H1 (cell line): ENCODE data around the gene KDR. TPM values are rescaled to one million over a fixed set of nuclear protein-coding genes. Genes with fewer than 3 reads are reported as not detected.

ENCODE experiments used
- BCL11A ChIP-seq, 2 experiments: IDR thresholded peaks; one replicate each; pipeline ENCODE4 v1.6.1; 2011; ENCODE audit warnings: low read depth in 2 of 2, low read length in 2 of 2, mild to moderate bottlenecking in 2 of 2
- CBX5 ChIP-seq: fragments of 300-800, 300-1000 bp; sonication (generic); IDR thresholded peaks from 2 replicates; pipeline ENCODE4 v1.7.1; 2016; ENCODE audit warnings: antibody characterized with exemption, low read length, low read depth
- CHD2 ChIP-seq: IDR thresholded peaks from 2 replicates; pipeline ENCODE4 v1.6.1; 2012; ENCODE audit warnings: low read length, improper control_type of control experiment
- CREB1 ChIP-seq: IDR thresholded peaks from 2 replicates; pipeline ENCODE4 v1.6.1; 2012; ENCODE audit warnings: inconsistent platforms
- CTBP2 ChIP-seq: IDR thresholded peaks from 2 replicates; pipeline ENCODE4 v1.7.0; 2011; ENCODE audit warnings: borderline replicate concordance, mild to moderate bottlenecking, moderate library complexity, mixed read lengths, low read length; ENCODE audit not compliant: insufficient read depth, insufficient read length
- EZH2 ChIP-seq: fragments of 200-600 bp; sonication (generic); IDR thresholded peaks from 2 replicates; pipeline ENCODE4 v1.7.1; 2012; ENCODE audit warnings: low read depth, mild to moderate bottlenecking, moderate library complexity, low read length, inconsistent platforms; ENCODE audit not compliant: severe bottlenecking
- FOSL1 ChIP-seq: IDR thresholded peaks from 2 replicates; pipeline ENCODE4 v1.6.1; 2011; ENCODE audit warnings: mild to moderate bottlenecking, low read depth, low read length, moderate library complexity; ENCODE audit not compliant: insufficient read depth
- GTF2F1 ChIP-seq: IDR thresholded peaks from 2 replicates; pipeline ENCODE4 v1.6.1; 2012; ENCODE audit warnings: low read depth, low read length, improper control_type of control experiment, borderline replicate concordance
- POLR2A ChIP-seq, 2 experiments: IDR thresholded peaks; 1 replicate in 1 of 2; 2 replicates in 1 of 2; pipeline ENCODE4 v1.6.1; 2011; ENCODE audit warnings: low read depth in 2 of 2, low read length in 2 of 2, mild to moderate bottlenecking in 2 of 2; ENCODE audit errors: control extremely low read depth in 1 of 2
- SIX5 ChIP-seq: IDR thresholded peaks from 2 replicates; pipeline ENCODE4 v1.6.1; 2011; ENCODE audit warnings: mild to moderate bottlenecking, low read depth, low read length
- SP4 ChIP-seq: IDR thresholded peaks from 2 replicates; pipeline ENCODE4 v1.6.1; 2012; ENCODE audit warnings: low read length, inconsistent platforms
- TAF7 ChIP-seq: optimal IDR thresholded peaks from 2 replicates; pipeline ENCODE3; 2011; ENCODE audit warnings: low read depth, mild to moderate bottlenecking, inconsistent platforms, low read length, moderate library complexity, borderline replicate concordance
- polyA plus RNA-seq, 7 experiments: library from polyadenylated mRNA; depleted of rRNA in 3 of 7; stranded (reverse) in 5 of 7; unstranded in 2 of 7; fragments of >200 nt in 5 of 7; fragments of 200-250 nt in 2 of 7; gene quantifications; 1 replicate in 5 of 7; 2 replicates in 1 of 7; 4 replicates in 1 of 7; pipeline versions ENCODE4 v1.2.1 to v1.2.3, GENCODE V29; 2011 to 2013; ENCODE audit warnings: missing spikeins in 2 of 7, mixed read lengths in 2 of 7
- total RNA-seq: library from RNA; stranded (reverse); fragmentation: NEBNext Ultra II Directional; extraction: Animal tissue kit (Norgen Biotek cat#: 25700); gene quantifications from 2 replicates; pipeline ENCODE4 v1.2.1, GENCODE V29; 2021
- TF ChIP-seq, protein P1 (sequence below): fragments of 300-600 bp; sonication (generic); IDR thresholded peaks from 2 replicates; pipeline ENCODE4 v1.7.1; 2012; ENCODE audit warnings: low read length, moderate library complexity, mild to moderate bottlenecking, inconsistent platforms; ENCODE audit not compliant: insufficient replicate concordance

The KDR gene
- total and polyA plus RNA-seq, 2 of the 8 experiments (the other 6 are each of a cell fraction or from before 2014, with no cell fraction given): 69.3 to 106 TPM

DNA sequence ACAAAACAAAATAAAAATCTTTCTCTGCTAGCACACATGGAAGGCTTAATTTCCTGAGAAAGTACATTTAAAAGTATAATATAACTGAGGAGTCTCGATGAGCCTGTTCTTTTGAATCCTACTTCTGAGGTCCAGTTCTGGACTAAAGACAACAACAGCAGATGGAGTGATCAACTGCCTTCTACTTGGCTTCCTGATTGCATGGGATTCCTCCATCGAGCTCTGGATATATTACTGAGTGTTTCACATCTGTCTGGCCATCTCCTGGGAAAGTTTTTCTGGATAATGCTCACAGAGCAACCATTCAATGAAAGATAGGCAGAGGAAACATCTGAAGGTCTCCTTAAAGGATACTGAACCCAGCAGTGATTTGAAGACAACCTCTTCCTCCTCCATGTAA lies 42.6 kb downstream of the KDR start (continued):
- TF ChIP-seq, protein P1, sequence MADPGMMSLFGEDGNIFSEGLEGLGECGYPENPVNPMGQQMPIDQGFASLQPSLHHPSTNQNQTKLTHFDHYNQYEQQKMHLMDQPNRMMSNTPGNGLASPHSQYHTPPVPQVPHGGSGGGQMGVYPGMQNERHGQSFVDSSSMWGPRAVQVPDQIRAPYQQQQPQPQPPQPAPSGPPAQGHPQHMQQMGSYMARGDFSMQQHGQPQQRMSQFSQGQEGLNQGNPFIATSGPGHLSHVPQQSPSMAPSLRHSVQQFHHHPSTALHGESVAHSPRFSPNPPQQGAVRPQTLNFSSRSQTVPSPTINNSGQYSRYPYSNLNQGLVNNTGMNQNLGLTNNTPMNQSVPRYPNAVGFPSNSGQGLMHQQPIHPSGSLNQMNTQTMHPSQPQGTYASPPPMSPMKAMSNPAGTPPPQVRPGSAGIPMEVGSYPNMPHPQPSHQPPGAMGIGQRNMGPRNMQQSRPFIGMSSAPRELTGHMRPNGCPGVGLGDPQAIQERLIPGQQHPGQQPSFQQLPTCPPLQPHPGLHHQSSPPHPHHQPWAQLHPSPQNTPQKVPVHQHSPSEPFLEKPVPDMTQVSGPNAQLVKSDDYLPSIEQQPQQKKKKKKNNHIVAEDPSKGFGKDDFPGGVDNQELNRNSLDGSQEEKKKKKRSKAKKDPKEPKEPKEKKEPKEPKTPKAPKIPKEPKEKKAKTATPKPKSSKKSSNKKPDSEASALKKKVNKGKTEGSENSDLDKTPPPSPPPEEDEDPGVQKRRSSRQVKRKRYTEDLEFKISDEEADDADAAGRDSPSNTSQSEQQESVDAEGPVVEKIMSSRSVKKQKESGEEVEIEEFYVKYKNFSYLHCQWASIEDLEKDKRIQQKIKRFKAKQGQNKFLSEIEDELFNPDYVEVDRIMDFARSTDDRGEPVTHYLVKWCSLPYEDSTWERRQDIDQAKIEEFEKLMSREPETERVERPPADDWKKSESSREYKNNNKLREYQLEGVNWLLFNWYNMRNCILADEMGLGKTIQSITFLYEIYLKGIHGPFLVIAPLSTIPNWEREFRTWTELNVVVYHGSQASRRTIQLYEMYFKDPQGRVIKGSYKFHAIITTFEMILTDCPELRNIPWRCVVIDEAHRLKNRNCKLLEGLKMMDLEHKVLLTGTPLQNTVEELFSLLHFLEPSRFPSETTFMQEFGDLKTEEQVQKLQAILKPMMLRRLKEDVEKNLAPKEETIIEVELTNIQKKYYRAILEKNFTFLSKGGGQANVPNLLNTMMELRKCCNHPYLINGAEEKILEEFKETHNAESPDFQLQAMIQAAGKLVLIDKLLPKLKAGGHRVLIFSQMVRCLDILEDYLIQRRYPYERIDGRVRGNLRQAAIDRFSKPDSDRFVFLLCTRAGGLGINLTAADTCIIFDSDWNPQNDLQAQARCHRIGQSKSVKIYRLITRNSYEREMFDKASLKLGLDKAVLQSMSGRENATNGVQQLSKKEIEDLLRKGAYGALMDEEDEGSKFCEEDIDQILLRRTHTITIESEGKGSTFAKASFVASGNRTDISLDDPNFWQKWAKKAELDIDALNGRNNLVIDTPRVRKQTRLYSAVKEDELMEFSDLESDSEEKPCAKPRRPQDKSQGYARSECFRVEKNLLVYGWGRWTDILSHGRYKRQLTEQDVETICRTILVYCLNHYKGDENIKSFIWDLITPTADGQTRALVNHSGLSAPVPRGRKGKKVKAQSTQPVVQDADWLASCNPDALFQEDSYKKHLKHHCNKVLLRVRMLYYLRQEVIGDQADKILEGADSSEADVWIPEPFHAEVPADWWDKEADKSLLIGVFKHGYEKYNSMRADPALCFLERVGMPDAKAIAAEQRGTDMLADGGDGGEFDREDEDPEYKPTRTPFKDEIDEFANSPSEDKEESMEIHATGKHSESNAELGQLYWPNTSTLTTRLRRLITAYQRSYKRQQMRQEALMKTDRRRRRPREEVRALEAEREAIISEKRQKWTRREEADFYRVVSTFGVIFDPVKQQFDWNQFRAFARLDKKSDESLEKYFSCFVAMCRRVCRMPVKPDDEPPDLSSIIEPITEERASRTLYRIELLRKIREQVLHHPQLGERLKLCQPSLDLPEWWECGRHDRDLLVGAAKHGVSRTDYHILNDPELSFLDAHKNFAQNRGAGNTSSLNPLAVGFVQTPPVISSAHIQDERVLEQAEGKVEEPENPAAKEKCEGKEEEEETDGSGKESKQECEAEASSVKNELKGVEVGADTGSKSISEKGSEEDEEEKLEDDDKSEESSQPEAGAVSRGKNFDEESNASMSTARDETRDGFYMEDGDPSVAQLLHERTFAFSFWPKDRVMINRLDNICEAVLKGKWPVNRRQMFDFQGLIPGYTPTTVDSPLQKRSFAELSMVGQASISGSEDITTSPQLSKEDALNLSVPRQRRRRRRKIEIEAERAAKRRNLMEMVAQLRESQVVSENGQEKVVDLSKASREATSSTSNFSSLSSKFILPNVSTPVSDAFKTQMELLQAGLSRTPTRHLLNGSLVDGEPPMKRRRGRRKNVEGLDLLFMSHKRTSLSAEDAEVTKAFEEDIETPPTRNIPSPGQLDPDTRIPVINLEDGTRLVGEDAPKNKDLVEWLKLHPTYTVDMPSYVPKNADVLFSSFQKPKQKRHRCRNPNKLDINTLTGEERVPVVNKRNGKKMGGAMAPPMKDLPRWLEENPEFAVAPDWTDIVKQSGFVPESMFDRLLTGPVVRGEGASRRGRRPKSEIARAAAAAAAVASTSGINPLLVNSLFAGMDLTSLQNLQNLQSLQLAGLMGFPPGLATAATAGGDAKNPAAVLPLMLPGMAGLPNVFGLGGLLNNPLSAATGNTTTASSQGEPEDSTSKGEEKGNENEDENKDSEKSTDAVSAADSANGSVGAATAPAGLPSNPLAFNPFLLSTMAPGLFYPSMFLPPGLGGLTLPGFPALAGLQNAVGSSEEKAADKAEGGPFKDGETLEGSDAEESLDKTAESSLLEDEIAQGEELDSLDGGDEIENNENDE: no peak
- TF ChIP-seq CREB1 (no peak), POLR2A (IDR thresholded peaks at IDR 0.05; ENCODE audit: control extremely low read depth in 1 of 2, low read depth in 2 of 2, low read length in 2 of 2) (no peak), CTBP2 (no peak), BCL11A (IDR thresholded peaks at IDR 0.05; ENCODE audit: low read depth in 2 of 2, low read length in 2 of 2) (no peak), CHD2 (no peak), CBX5 (no peak), SIX5 (no peak), GTF2F1 (no peak), SP4 (no peak), FOSL1 (no peak), TAF7 (no peak), EZH2 (no peak)
